ENCODE data around the gene LTBP1. TPM values are rescaled to one million over a fixed set of nuclear protein-coding genes. Genes with fewer than 3 reads are reported as not detected.

The LTBP1 gene
- total RNA-seq, 1 experiment from 2014 or later = 12.5 TPM

GRCh38 chr2:33380719-33381118 lies 434.0 kb downstream of the LTBP1 start:
- ChIA-PET POLR2A (interaction anchor here (0.6 to 0.7 kb wide), 3 partner anchors 43 to 212 kb away, joined by 4 to 5 read pairs (median 4); no protein-coding TSS in a partner anchor), CTCF (interaction anchor here (0.6 to 0.7 kb wide), 5 partner anchors 8 to 621 kb away, joined by 3 to 4 read pairs (median 3); no protein-coding TSS in a partner anchor)
- no peak for TF ChIP-seq TCF7L2 (IDR thresholded peaks at IDR 0.05; ENCODE audit: low read depth, low read length)
- no peak for TF ChIP-seq CTCF (IDR thresholded peaks at IDR 0.05)
- no peak for TF ChIP-seq REST (IDR thresholded peaks at IDR 0.05; ENCODE audit: insufficient read depth in 1 of 2, low read depth in 2 of 2, low read length in 1 of 2)
- Histone ChIP-seq H3K27me3 (ENCODE audit: control insufficient read depth, insufficient read depth, low read length) (no peaks in the 10 kb centered on the region), H3K9me3 (ENCODE audit: control insufficient read depth, insufficient read depth, low read depth, low read length) (no peaks in the 10 kb centered on the region), H3K4me3 (ENCODE audit: low read depth in 2 of 2, low read length in 2 of 2) (no peak overlapping the region), H3K27ac (ENCODE audit: low read length) (no peak overlapping the region), H3K4me1 (ENCODE audit: control insufficient read depth, insufficient read depth, low read length) (no peaks in the 10 kb centered on the region), H3K36me3 (ENCODE audit: control insufficient read depth, insufficient read depth, low read length) (no peaks in the 10 kb centered on the region)
- in situ Hi-C loops (cut with HindIII; ENCODE audit: low pct_unique_long_range_greater_than_20kb, low sequenced_read_pairs) (no loop called here), intact Hi-C loops (cut with micrococcal nuclease; ENCODE audit: unreplicated experiment) (no loop called here)
- ATAC-seq = no peak
- DNase-seq (ENCODE audit: low read depth, low spot score) = no peak
- no TSS peak for BruUV-seq (replicated peaks)

- in situ Hi-C loops (cut with HindIII; ENCODE audit: low pct_unique_long_range_greater_than_20kb, low sequenced_read_pairs) = no loop called here
- no peaks in the 10 kb centered on the region for H3K27me3 ChIP-seq (ENCODE audit: control insufficient read depth, insufficient read depth, low read length)
- no peak for DNase-seq (ENCODE audit: low read depth, low spot score)
- BruUV-seq (replicated peaks) = no TSS peak
- H3K9me3 ChIP-seq (ENCODE audit: control insufficient read depth, insufficient read depth, low read depth, low read length) = no peaks in the 10 kb centered on the region
- H3K4me1 ChIP-seq (ENCODE audit: control insufficient read depth, insufficient read depth, low read length) = no peaks in the 10 kb centered on the region
- POLR2A ChIA-PET = no interaction called here
- H3K4me3 ChIP-seq (ENCODE audit: low read depth in 2 of 2, low read length in 2 of 2) = no peak overlapping the region
- no peak for ATAC-seq
- H3K27ac ChIP-seq (ENCODE audit: low read length) = no peak overlapping the region
- CTCF ChIA-PET = interaction anchor here (1.5 kb wide), 1 partner anchor 60 kb away, joined by 4 read pairs; no protein-coding TSS in a partner anchor
- intact Hi-C loops (cut with micrococcal nuclease; ENCODE audit: unreplicated experiment) = no loop called here
- TF ChIP-seq CTCF (IDR thresholded peaks at IDR 0.05) = no peak
- TF ChIP-seq REST (IDR thresholded peaks at IDR 0.05; ENCODE audit: insufficient read depth in 1 of 2, low read depth in 2 of 2, low read length in 1 of 2) = no peak
- no peak for TF ChIP-seq TCF7L2 (IDR thresholded peaks at IDR 0.05; ENCODE audit: low read depth, low read length)
- no peak for TF ChIP-seq POLR2AphosphoS5 (IDR thresholded peaks at IDR 0.05; ENCODE audit: low read depth, low read length)
- TF ChIP-seq SIN3A (IDR thresholded peaks at IDR 0.05; ENCODE audit: borderline replicate concordance, insufficient read depth, low read depth, low read length) = no peak
- no peaks in the 10 kb centered on the region for H3K36me3 ChIP-seq (ENCODE audit: control insufficient read depth, insufficient read depth, low read length)
Measured at GRCh38 chr2:33381301-33381858, 434.6 kb downstream of the LTBP1 start.

Measured in Panc1 (cell line).